ENCODE measurements around the gene KCNH3.

DNA sequence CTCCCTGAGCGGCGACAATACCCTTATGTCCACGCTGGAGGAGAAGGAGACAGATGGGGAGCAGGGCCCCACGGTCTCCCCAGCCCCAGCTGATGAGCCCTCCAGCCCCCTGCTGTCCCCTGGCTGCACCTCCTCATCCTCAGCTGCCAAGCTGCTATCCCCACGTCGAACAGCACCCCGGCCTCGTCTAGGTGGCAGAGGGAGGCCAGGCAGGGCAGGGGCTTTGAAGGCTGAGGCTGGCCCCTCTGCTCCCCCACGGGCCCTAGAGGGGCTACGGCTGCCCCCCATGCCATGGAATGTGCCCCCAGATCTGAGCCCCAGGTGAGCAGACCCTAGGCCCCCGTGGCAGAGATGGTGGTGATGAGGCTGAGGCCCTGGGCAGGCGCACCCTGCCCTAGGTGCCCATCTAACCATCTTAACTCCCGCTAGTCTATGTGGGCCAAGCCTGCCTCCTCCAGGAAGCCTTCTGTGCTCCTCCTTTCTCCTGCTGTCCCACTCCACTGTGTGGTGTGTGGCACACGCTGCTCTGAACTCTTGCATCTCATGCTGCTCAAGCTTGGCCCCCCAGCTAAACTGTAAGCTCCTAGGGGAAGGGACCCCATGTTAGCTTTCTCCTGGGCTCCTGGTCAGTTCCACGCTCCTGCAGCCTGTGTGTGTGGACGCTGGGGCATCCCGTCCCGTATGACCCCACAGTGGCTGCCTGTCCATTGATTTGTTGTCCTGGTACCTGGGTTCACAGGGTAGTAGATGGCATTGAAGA, 17.0 kb downstream of the KCNH3 start:
- TF ChIP-seq POLR2AphosphoS5 (IDR thresholded peaks at IDR 0.05; ENCODE audit: low read depth, low read length) (no peak), SIN3A (IDR thresholded peaks at IDR 0.05; ENCODE audit: borderline replicate concordance, insufficient read depth, low read length) (no peak)

All from PFSK-1 (cell line).